Measurements from ENCODE around the gene WNT8A.

Gene WNT8A

GRCh38 chr5:138115254-138115653 lies 31.4 kb downstream of the WNT8A start:
- DNase-seq (ENCODE audit: low read depth, low spot score), result no peak
- Histone ChIP-seq H3K4me1 (ENCODE audit: insufficient read depth, insufficient read length) (no peaks in the 10 kb centered on the region), H3K27me3 (ENCODE audit: insufficient read depth, insufficient read length) (no peaks in the 10 kb centered on the region), H3K4me3 (ENCODE audit: insufficient read length, low read depth) (no peak overlapping the region), H3K9ac (ENCODE audit: insufficient read length, low read depth) (no peak overlapping the region), H3K36me3 (ENCODE audit: insufficient read depth, insufficient read length, low read length) (no peaks in the 10 kb centered on the region), H3K9me3 (ENCODE audit: insufficient read depth, low read length) (no peaks in the 10 kb centered on the region)
- TF ChIP-seq ZNF274 (IDR thresholded peaks at IDR 0.05; ENCODE audit: low read depth, low read length), result no peak

DNA sequence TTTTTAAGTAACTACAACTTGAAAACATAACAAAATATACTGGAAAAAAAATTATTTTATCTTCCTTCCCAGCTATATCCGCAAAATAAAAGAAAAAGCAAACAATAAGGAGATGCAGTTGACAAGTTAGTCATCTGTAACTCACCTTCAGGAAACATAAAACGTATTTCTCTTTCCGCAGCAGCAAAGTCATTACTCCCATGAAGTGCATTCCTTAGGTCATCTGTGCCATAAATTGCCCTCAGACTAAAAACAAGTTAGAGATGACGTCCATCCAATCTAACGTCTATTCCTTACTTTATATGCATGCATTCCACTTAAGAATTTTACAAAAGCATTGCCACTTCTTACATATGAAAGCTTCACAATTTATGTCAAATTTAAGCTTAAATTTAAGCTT lies 44.5 kb downstream of the WNT8A start:
- no peaks in the 10 kb centered on the region for H3K27me3 ChIP-seq (ENCODE audit: insufficient read depth, insufficient read length)
- H3K9me3 ChIP-seq (ENCODE audit: insufficient read depth, low read length), result no peaks in the 10 kb centered on the region
- no peak overlapping the region for H3K9ac ChIP-seq (ENCODE audit: insufficient read length, low read depth)
- H3K4me3 ChIP-seq (ENCODE audit: insufficient read length, low read depth), result no peak overlapping the region
- TF ChIP-seq ZNF274 (IDR thresholded peaks at IDR 0.05; ENCODE audit: low read depth, low read length) (no peak), YY1 (IDR thresholded peaks at IDR 0.05; ENCODE audit: insufficient read depth, insufficient read length) (no peak), SUZ12 (IDR thresholded peaks at IDR 0.05; ENCODE audit: extremely low read depth, insufficient read depth, insufficient read length) (no peak)
- H3K36me3 ChIP-seq (ENCODE audit: insufficient read depth, insufficient read length, low read length), result no peaks in the 10 kb centered on the region
- H3K4me1 ChIP-seq (ENCODE audit: insufficient read depth, insufficient read length), result no peaks in the 10 kb centered on the region
- DNase-seq (ENCODE audit: low read depth, low spot score), result no peak

- Histone ChIP-seq H3K27me3 (ENCODE audit: insufficient read depth, insufficient read length) (no peaks in the 10 kb centered on the region), H3K36me3 (ENCODE audit: insufficient read depth, insufficient read length, low read length) (no peaks in the 10 kb centered on the region), H3K9me3 (ENCODE audit: insufficient read depth, low read length) (no peaks in the 10 kb centered on the region), H3K4me1 (ENCODE audit: insufficient read depth, insufficient read length) (no peaks in the 10 kb centered on the region), H3K9ac (ENCODE audit: insufficient read length, low read depth) (no peak overlapping the region), H3K4me3 (ENCODE audit: insufficient read length, low read depth) (no peak overlapping the region)
- TF ChIP-seq SUZ12 (IDR thresholded peaks at IDR 0.05; ENCODE audit: extremely low read depth, insufficient read depth, insufficient read length) (no peak), ZNF274 (IDR thresholded peaks at IDR 0.05; ENCODE audit: low read depth, low read length) (no peak), YY1 (IDR thresholded peaks at IDR 0.05; ENCODE audit: insufficient read depth, insufficient read length) (no peak)
- no peak for DNase-seq (ENCODE audit: low read depth, low spot score)
Measured at GRCh38 chr5:138129347-138129746, 45.5 kb downstream of the WNT8A start.

DNA sequence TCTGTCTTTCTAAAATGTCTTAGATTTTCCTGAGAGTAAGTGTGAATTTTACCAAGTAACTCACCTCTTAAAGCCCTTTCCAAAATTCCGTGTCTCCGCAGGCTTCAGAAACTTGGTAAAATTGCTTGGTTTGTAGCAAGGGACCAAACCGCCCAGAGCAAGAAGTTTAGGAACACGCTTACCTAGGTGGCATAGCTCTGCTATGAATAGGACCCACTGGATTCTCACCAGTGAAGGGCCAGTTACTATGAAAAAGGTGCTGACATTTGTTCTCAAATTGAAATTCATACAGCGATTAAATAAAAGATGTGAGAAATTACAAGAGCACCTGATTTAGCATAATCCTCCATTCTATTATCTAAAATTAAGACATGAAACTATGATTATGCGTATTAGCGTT lies 48.7 kb downstream of the WNT8A start:
- DNase-seq (ENCODE audit: low read depth, low spot score), result no peak
- no peak overlapping the region for H3K4me3 ChIP-seq (ENCODE audit: insufficient read length, low read depth)

DNA sequence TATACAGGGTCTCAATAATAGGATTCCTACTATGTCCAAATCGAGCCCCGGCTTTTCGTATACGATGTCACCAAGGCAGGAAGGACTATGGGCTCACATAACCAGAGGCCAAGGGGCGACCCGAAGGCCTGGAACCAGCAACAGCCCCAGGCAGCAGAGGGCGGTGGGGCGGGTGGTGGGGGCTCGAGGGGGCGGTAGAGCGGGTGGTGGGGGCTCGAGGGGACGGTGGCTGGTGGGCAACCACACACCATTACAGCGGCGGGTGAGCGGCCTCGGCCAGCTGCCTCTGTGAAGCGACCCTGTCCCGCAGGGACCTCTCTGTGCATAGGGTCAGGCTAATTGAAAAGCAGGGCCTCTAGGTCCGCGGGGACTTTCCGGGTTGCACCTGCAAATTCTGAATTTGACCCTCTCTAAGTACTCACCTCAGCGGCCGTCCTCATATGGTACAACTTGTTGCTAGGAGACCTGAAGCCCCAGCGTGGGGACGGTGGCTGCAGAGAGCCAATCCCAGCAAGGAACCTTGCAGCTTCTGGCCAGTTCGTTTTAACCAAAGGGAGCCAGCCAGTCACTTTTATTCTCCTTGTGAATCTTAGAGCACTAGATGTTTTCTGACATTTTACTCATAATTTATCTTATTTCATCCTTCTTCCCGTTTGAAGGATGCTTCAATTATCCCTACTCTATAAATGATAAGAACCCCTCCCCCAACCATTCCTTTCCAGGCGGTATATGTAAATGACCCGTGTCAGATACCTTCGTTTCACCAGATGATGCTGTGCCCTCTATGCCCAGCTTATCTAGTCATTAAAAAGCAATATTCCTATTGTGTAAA lies 55.3 kb downstream of the WNT8A start, which contains the start of gene NME5:
NME5 (minus strand) TSS at position 480 of the 832 bp plus-strand sequence. CDS start 648 bp downstream, outside the sequence.
- peak within 1 kb of the TSS; percentile 55 for H3K4me3 ChIP-seq (ENCODE audit: insufficient read length, low read depth)
- peaks cover 6% of the 10 kb centered on the region; the same call in 1 of the 2 replicates for H3K9me3 ChIP-seq (ENCODE audit: insufficient read depth, low read length)
- no peaks in the 10 kb centered on the region for H3K4me1 ChIP-seq (ENCODE audit: insufficient read depth, insufficient read length)
- peak; percentile 38 for DNase-seq (ENCODE audit: low read depth, low spot score)
- no peaks in the 10 kb centered on the region for H3K36me3 ChIP-seq (ENCODE audit: insufficient read depth, insufficient read length, low read length)
- peak within 1 kb of the TSS; percentile 42 for H3K9ac ChIP-seq (ENCODE audit: insufficient read length, low read depth)
- no peaks in the 10 kb centered on the region for H3K27me3 ChIP-seq (ENCODE audit: insufficient read depth, insufficient read length)
- no peak for TF ChIP-seq ZNF274 (IDR thresholded peaks at IDR 0.05; ENCODE audit: low read depth, low read length)
- no peak for TF ChIP-seq YY1 (IDR thresholded peaks at IDR 0.05; ENCODE audit: insufficient read depth, insufficient read length)
- TF ChIP-seq SUZ12 (IDR thresholded peaks at IDR 0.05; ENCODE audit: extremely low read depth, insufficient read depth, insufficient read length), result no peak

More for the DNA sequence above, 48.7 kb downstream of the WNT8A start:
- Histone ChIP-seq H3K9me3 (ENCODE audit: insufficient read depth, low read length) (no peaks in the 10 kb centered on the region), H3K9ac (ENCODE audit: insufficient read length, low read depth) (no peak overlapping the region), H3K4me1 (ENCODE audit: insufficient read depth, insufficient read length) (no peaks in the 10 kb centered on the region), H3K36me3 (ENCODE audit: insufficient read depth, insufficient read length, low read length) (no peaks in the 10 kb centered on the region), H3K27me3 (ENCODE audit: insufficient read depth, insufficient read length) (no peaks in the 10 kb centered on the region)
- no peak for TF ChIP-seq SUZ12 (IDR thresholded peaks at IDR 0.05; ENCODE audit: extremely low read depth, insufficient read depth, insufficient read length)
- TF ChIP-seq ZNF274 (IDR thresholded peaks at IDR 0.05; ENCODE audit: low read depth, low read length), result no peak
- no peak for TF ChIP-seq YY1 (IDR thresholded peaks at IDR 0.05; ENCODE audit: insufficient read depth, insufficient read length)

DNA sequence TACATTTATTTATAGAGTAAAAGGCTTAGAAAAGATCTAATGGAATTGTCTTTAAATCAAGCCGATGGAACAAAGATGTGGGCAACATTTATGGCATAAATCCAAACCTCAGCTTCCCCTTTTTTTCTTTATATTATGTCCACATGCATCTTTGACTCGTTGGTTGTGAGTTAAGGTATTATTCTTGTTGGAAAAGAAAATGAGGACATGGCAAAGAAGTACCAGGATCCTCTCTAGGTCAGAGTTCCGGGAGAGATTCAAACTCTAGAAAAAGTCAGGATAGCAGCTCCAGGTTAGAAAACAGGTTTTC lies 55.9 kb downstream of the WNT8A start:
- DNase-seq (ENCODE audit: low read depth, low spot score), result no peak
- no peak overlapping the region for H3K9ac ChIP-seq (ENCODE audit: insufficient read length, low read depth)
- H3K4me1 ChIP-seq (ENCODE audit: insufficient read depth, insufficient read length), result no peaks in the 10 kb centered on the region

GRCh38 chr5:138140268-138140667 lies 56.4 kb downstream of the WNT8A start:
- TF ChIP-seq SUZ12 (IDR thresholded peaks at IDR 0.05; ENCODE audit: extremely low read depth, insufficient read depth, insufficient read length) (no peak), ZNF274 (IDR thresholded peaks at IDR 0.05; ENCODE audit: low read depth, low read length) (no peak), YY1 (IDR thresholded peaks at IDR 0.05; ENCODE audit: insufficient read depth, insufficient read length) (no peak)
- DNase-seq (ENCODE audit: low read depth, low spot score), result no peak

More for the DNA sequence above, 55.9 kb downstream of the WNT8A start:
- Histone ChIP-seq H3K36me3 (ENCODE audit: insufficient read depth, insufficient read length, low read length) (no peaks in the 10 kb centered on the region), H3K9me3 (ENCODE audit: insufficient read depth, low read length) (peaks cover 6% of the 10 kb centered on the region; the same call in 1 of the 2 replicates), H3K27me3 (ENCODE audit: insufficient read depth, insufficient read length) (no peaks in the 10 kb centered on the region), H3K4me3 (ENCODE audit: insufficient read length, low read depth) (no peak overlapping the region)
- TF ChIP-seq ZNF274 (IDR thresholded peaks at IDR 0.05; ENCODE audit: low read depth, low read length) (no peak), SUZ12 (IDR thresholded peaks at IDR 0.05; ENCODE audit: extremely low read depth, insufficient read depth, insufficient read length) (no peak), YY1 (IDR thresholded peaks at IDR 0.05; ENCODE audit: insufficient read depth, insufficient read length) (no peak)

More at GRCh38 chr5:138140268-138140667, 56.4 kb downstream of the WNT8A start:
- H3K9me3 ChIP-seq (ENCODE audit: insufficient read depth, low read length), result peaks cover 6% of the 10 kb centered on the region; the same call in 1 of the 2 replicates
- no peaks in the 10 kb centered on the region for H3K36me3 ChIP-seq (ENCODE audit: insufficient read depth, insufficient read length, low read length)
- no peak overlapping the region for H3K9ac ChIP-seq (ENCODE audit: insufficient read length, low read depth)
- no peak overlapping the region for H3K4me3 ChIP-seq (ENCODE audit: insufficient read length, low read depth)
- H3K27me3 ChIP-seq (ENCODE audit: insufficient read depth, insufficient read length), result no peaks in the 10 kb centered on the region
- H3K4me1 ChIP-seq (ENCODE audit: insufficient read depth, insufficient read length), result no peaks in the 10 kb centered on the region

Data from NT2/D1 (cell line).